ENCODE measurements around the gene NIPBL. TPM values are rescaled to one million over a fixed set of nuclear protein-coding genes. Genes with fewer than 3 reads are reported as not detected.

NIPBL gene
- total and polyA plus RNA-seq, 2 of the 13 experiments (the other 11 are each of a cell fraction or from before 2014, with no cell fraction given), result 12.3 to 32.3 TPM

DNA sequence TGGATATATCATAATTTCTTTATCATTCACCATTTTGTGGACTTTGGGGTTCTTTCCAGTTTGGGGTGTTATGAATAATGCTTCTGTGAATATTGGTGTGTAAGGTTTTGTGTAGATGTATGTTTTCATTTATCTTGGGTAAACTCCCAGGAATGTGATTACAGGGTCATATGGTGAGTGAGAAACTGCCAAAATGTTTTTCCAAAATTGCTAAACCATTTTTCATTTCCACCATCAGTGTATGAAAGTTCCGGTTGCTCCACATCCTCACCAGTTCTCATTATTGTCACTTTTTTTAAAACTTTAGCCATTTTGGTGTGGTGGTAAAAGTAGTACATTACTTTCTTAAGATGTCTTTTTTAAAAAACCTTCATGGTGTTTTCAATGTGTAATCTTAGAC, 152.9 kb downstream of the NIPBL start (continued):
- TF ChIP-seq, protein P1, sequence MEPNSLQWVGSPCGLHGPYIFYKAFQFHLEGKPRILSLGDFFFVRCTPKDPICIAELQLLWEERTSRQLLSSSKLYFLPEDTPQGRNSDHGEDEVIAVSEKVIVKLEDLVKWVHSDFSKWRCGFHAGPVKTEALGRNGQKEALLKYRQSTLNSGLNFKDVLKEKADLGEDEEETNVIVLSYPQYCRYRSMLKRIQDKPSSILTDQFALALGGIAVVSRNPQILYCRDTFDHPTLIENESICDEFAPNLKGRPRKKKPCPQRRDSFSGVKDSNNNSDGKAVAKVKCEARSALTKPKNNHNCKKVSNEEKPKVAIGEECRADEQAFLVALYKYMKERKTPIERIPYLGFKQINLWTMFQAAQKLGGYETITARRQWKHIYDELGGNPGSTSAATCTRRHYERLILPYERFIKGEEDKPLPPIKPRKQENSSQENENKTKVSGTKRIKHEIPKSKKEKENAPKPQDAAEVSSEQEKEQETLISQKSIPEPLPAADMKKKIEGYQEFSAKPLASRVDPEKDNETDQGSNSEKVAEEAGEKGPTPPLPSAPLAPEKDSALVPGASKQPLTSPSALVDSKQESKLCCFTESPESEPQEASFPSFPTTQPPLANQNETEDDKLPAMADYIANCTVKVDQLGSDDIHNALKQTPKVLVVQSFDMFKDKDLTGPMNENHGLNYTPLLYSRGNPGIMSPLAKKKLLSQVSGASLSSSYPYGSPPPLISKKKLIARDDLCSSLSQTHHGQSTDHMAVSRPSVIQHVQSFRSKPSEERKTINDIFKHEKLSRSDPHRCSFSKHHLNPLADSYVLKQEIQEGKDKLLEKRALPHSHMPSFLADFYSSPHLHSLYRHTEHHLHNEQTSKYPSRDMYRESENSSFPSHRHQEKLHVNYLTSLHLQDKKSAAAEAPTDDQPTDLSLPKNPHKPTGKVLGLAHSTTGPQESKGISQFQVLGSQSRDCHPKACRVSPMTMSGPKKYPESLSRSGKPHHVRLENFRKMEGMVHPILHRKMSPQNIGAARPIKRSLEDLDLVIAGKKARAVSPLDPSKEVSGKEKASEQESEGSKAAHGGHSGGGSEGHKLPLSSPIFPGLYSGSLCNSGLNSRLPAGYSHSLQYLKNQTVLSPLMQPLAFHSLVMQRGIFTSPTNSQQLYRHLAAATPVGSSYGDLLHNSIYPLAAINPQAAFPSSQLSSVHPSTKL (CRISPR knock-in tag; IDR thresholded peaks at IDR 0.05), result no peak
- TF ChIP-seq, protein P2, sequence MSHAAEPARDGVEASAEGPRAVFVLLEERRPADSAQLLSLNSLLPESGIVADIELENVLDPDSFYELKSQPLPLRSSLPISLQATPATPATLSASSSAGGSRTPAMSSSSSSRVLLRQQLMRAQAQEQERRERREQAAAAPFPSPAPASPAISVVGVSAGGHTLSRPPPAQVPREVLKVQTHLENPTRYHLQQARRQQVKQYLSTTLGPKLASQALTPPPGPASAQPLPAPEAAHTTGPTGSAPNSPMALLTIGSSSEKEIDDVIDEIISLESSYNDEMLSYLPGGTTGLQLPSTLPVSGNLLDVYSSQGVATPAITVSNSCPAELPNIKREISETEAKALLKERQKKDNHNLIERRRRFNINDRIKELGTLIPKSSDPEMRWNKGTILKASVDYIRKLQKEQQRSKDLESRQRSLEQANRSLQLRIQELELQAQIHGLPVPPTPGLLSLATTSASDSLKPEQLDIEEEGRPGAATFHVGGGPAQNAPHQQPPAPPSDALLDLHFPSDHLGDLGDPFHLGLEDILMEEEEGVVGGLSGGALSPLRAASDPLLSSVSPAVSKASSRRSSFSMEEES (CRISPR knock-in tag; IDR thresholded peaks at IDR 0.05), result no peak
- no peak for TF ChIP-seq ZNF75D (CRISPR knock-in tag; IDR thresholded peaks at IDR 0.05; ENCODE audit: borderline replicate concordance)
- TF ChIP-seq, protein P3, sequence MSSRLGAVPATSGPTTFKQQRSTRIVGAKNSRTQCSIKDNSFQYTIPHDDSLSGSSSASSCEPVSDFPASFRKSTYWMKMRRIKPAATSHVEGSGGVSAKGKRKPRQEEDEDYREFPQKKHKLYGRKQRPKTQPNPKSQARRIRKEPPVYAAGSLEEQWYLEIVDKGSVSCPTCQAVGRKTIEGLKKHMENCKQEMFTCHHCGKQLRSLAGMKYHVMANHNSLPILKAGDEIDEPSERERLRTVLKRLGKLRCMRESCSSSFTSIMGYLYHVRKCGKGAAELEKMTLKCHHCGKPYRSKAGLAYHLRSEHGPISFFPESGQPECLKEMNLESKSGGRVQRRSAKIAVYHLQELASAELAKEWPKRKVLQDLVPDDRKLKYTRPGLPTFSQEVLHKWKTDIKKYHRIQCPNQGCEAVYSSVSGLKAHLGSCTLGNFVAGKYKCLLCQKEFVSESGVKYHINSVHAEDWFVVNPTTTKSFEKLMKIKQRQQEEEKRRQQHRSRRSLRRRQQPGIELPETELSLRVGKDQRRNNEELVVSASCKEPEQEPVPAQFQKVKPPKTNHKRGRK (CRISPR knock-in tag; IDR thresholded peaks at IDR 0.05), result no peak
- no peak for TF ChIP-seq TRIM24 (CRISPR knock-in tag; IDR thresholded peaks at IDR 0.05)
- no peak for TF ChIP-seq HNRNPUL1 (IDR thresholded peaks at IDR 0.05; ENCODE audit: low read depth, low read length)

Measured in HepG2 (cell line).